ENCODE measurements around the gene PROSER2. TPM values are rescaled to one million over a fixed set of nuclear protein-coding genes. Genes with fewer than 3 reads are reported as not detected.

Gene PROSER2
- total and polyA plus RNA-seq, 9 donors = 1.3 to 13.4 (median 3.7) TPM

GRCh38 chr10:11876805-11877590 lies 53.8 kb downstream of the PROSER2 start:
- Histone ChIP-seq H3K9me3 (no peaks in the 10 kb centered on the region), H3K27ac (no peak overlapping the region), H3K4me3 (no peak overlapping the region), H3K36me3 (no peaks in the 10 kb centered on the region), H3K4me1 (ENCODE audit: insufficient read depth) (peaks cover 3% of the 10 kb centered on the region), H3K27me3 (no peaks in the 10 kb centered on the region)
- intact Hi-C loops (cut with DNase I) = no loop called here
- WGBS, 3 donors = 93 to 95% (median 94%) methylated on average over 19 of the region's 19 CpGs
- no peak for DNase-seq
- TF ChIP-seq POLR2A (IDR thresholded peaks at IDR 0.05) (no peak), CTCF (IDR thresholded peaks at IDR 0.05) (no peak), EP300 (IDR thresholded peaks at IDR 0.05) (no peak)

- Histone ChIP-seq H3K4me1 (ENCODE audit: insufficient read depth) (peaks cover 3% of the 10 kb centered on the region), H3K27ac (no peak overlapping the region), H3K27me3 (no peaks in the 10 kb centered on the region), H3K9me3 (no peaks in the 10 kb centered on the region), H3K4me3 (no peak overlapping the region), H3K36me3 (no peaks in the 10 kb centered on the region)
- intact Hi-C loops (cut with DNase I) = no loop called here
- no peak for DNase-seq
- TF ChIP-seq CTCF (IDR thresholded peaks at IDR 0.05) = no peak
- no peak for TF ChIP-seq EP300 (IDR thresholded peaks at IDR 0.05)
- no peak for TF ChIP-seq POLR2A (IDR thresholded peaks at IDR 0.05)
- WGBS, 3 donors = 79 to 85% (median 82%) methylated on average over 13 of the region's 13 CpGs
Observed at GRCh38 chr10:11877591-11877905, 54.4 kb downstream of the PROSER2 start.

- H3K36me3 ChIP-seq = no peaks in the 10 kb centered on the region
- H3K27me3 ChIP-seq = no peaks in the 10 kb centered on the region
- H3K4me1 ChIP-seq (ENCODE audit: insufficient read depth) = peaks cover 3% of the 10 kb centered on the region
- H3K9me3 ChIP-seq = no peaks in the 10 kb centered on the region
- no peak overlapping the region for H3K4me3 ChIP-seq
- TF ChIP-seq EP300 (IDR thresholded peaks at IDR 0.05) (no peak), POLR2A (IDR thresholded peaks at IDR 0.05) (no peak), CTCF (IDR thresholded peaks at IDR 0.05) (no peak)
- intact Hi-C loops (cut with DNase I) = no loop called here
- 86 to 93% (median 89%) methylated on average over 12 of the region's 12 CpGs for WGBS, 3 donors
- no peak overlapping the region for H3K27ac ChIP-seq
- no peak for DNase-seq
Observed at GRCh38 chr10:11878776-11879175, 55.6 kb downstream of the PROSER2 start.

GRCh38 chr10:11879387-11880094 lies 56.4 kb downstream of the PROSER2 start:
- WGBS, 3 donors = 87 to 91% (median 88%) methylated on average over 15 of the region's 15 CpGs
- Histone ChIP-seq H3K4me3 (no peak overlapping the region), H3K9me3 (no peaks in the 10 kb centered on the region), H3K4me1 (ENCODE audit: insufficient read depth) (peaks cover 3% of the 10 kb centered on the region), H3K36me3 (no peaks in the 10 kb centered on the region), H3K27ac (no peak overlapping the region), H3K27me3 (no peaks in the 10 kb centered on the region)
- no peak for TF ChIP-seq CTCF (IDR thresholded peaks at IDR 0.05)
- TF ChIP-seq POLR2A (IDR thresholded peaks at IDR 0.05) = no peak
- TF ChIP-seq EP300 (IDR thresholded peaks at IDR 0.05) = no peak
- no peak for DNase-seq
- intact Hi-C loops (cut with DNase I) = no loop called here

All from ovary (tissue), 9 donors.